GM12878 (cell line): ENCODE results near the gene ITPKB. TPM values are rescaled to one million over a fixed set of nuclear protein-coding genes. Genes with fewer than 3 reads are reported as not detected.

Experiments
- CEBPB ChIP-seq, 2 experiments: fragments of 150-350 bp in 1 of 2; IDR thresholded peaks; 2 replicates each; pipeline ENCODE4 v1.6.1; 2012 to 2014; ENCODE audit warnings: low read depth in 2 of 2, low read length in 2 of 2, borderline replicate concordance in 1 of 2, inconsistent platforms in 1 of 2
- HDGF ChIP-seq: fragments of 450-650 bp; IDR thresholded peaks from 2 replicates; pipeline ENCODE4 v1.6.1; 2016; ENCODE audit warnings: antibody characterized with exemption
- IKZF1 ChIP-seq: fragments of 450-650 bp; conservative IDR thresholded peaks from 2 replicates; pipeline ENCODE4 v1.6.1; 2017; ENCODE audit warnings: antibody characterized with exemption, mild to moderate bottlenecking
- IRF4 ChIP-seq: IDR thresholded peaks from 2 replicates; pipeline ENCODE4 v1.6.1; 2011; ENCODE audit warnings: low read depth, low read length
- LARP7 ChIP-seq: fragments of 450-650 bp; IDR thresholded peaks from 2 replicates; pipeline ENCODE4 v1.6.1; 2017; ENCODE audit warnings: mild to moderate bottlenecking
- PKNOX1 ChIP-seq: fragments of 450-650 bp; IDR thresholded peaks from 2 replicates; pipeline ENCODE4 v1.6.1; 2016; ENCODE audit warnings: mild to moderate bottlenecking
- POU2F2 ChIP-seq: IDR thresholded peaks from 3 replicates; pipeline ENCODE4 v1.6.1; 2011; ENCODE audit warnings: low read depth, mild to moderate bottlenecking, low read length, borderline replicate concordance
- RELA ChIP-seq: fragments of 450-650 bp; IDR thresholded peaks from 2 replicates; pipeline ENCODE4 v1.8.0; 2014; ENCODE audit warnings: borderline replicate concordance; ENCODE audit not compliant: partially characterized antibody
- SKIL ChIP-seq: fragments of 450-650 bp; IDR thresholded peaks from 2 replicates; pipeline ENCODE4 v1.6.1; 2017; ENCODE audit warnings: mild to moderate bottlenecking, low read depth, inconsistent platforms; ENCODE audit not compliant: poor library complexity, severe bottlenecking
- SMC3 ChIP-seq: IDR thresholded peaks from 2 replicates; pipeline ENCODE4 v1.6.1; 2011; ENCODE audit warnings: low read length, improper control_type of control experiment, borderline replicate concordance
- SP1 ChIP-seq: IDR thresholded peaks from one replicate; pipeline ENCODE4 v1.6.1; 2011; ENCODE audit warnings: low read depth, low read length
- SREBF2 ChIP-seq: IDR thresholded peaks from 2 replicates; pipeline ENCODE4 v1.6.1; 2012; ENCODE audit warnings: mild to moderate bottlenecking, low read length
- TCF3 ChIP-seq: IDR thresholded peaks from 2 replicates; pipeline ENCODE4 v1.6.1; 2012; ENCODE audit warnings: low read depth, mild to moderate bottlenecking, low read length, borderline replicate concordance; ENCODE audit not compliant: insufficient read depth
- ZBED1 ChIP-seq: IDR thresholded peaks from 2 replicates; pipeline ENCODE4 v1.6.1; 2016; ENCODE audit warnings: borderline replicate concordance
- ZNF24 ChIP-seq: fragments of 450-650 bp; IDR thresholded peaks from 2 replicates; pipeline ENCODE4 v1.6.1; 2017; ENCODE audit warnings: antibody characterized with exemption, mild to moderate bottlenecking
- ZNF384 ChIP-seq: IDR thresholded peaks from 2 replicates; pipeline ENCODE4 v1.6.1; 2012; ENCODE audit warnings: low read depth, mild to moderate bottlenecking, low read length, improper control_type of control experiment, borderline replicate concordance
- polyA plus RNA-seq, 11 experiments: library from polyadenylated mRNA; depleted of rRNA in 4 of 11; unstranded in 6 of 11; stranded (reverse) in 5 of 11; fragments of >200 nt; fragmentation: Nextera tagmentation in 4 of 11; fragmentation: Illumina TruSeq in 1 of 11; extraction: Ambion mirVana in 4 of 11; extraction: Trizol in 1 of 11; gene quantifications; 1 replicate in 1 of 11; 2 replicates in 10 of 11; pipeline versions ENCODE4 v1.2.1 to v1.2.3, GENCODE V29; 2011 to 2016; ENCODE audit warnings: inconsistent platforms in 2 of 11, missing spikeins in 2 of 11, low read depth in 1 of 11
- total RNA-seq, 4 experiments: library from RNA; depleted of rRNA in 3 of 4; stranded (reverse); fragments of >200 nt in 3 of 4; fragmentation: Illumina TruSeq in 1 of 4; extraction: Trizol in 1 of 4; gene quantifications; 2 replicates each; pipeline versions ENCODE4 v1.2.1 to v1.2.3, GENCODE V29; 2013 to 2021
- TF ChIP-seq, protein P1 (sequence below): fragments of 150-350 bp; IDR thresholded peaks from 2 replicates; pipeline ENCODE4 v1.6.1; 2016; ENCODE audit warnings: low read depth, low read length
- TF ChIP-seq, protein P2 (sequence below): IDR thresholded peaks from 2 replicates; pipeline ENCODE4 v1.6.1; 2011; ENCODE audit warnings: low read depth, low read length, improper control_type of control experiment, borderline replicate concordance
- TF ChIP-seq, protein P3 (sequence below): fragments of 150-350 bp; IDR thresholded peaks from 2 replicates; pipeline ENCODE4 v1.6.1; 2014; ENCODE audit warnings: mild to moderate bottlenecking, low read depth, low read length
- TF ChIP-seq, protein P4 (sequence below): IDR thresholded peaks from 2 replicates; pipeline ENCODE4 v1.6.1; 2011; ENCODE audit warnings: mild to moderate bottlenecking, low read depth, low read length, moderate library complexity; ENCODE audit not compliant: insufficient replicate concordance

ITPKB gene
- total and polyA plus RNA-seq, 10 of the 15 experiments (the other 5 are each of a cell fraction or from before 2014, with no cell fraction given) = 1.3 to 38.7 (median 12.9) TPM

DNA sequence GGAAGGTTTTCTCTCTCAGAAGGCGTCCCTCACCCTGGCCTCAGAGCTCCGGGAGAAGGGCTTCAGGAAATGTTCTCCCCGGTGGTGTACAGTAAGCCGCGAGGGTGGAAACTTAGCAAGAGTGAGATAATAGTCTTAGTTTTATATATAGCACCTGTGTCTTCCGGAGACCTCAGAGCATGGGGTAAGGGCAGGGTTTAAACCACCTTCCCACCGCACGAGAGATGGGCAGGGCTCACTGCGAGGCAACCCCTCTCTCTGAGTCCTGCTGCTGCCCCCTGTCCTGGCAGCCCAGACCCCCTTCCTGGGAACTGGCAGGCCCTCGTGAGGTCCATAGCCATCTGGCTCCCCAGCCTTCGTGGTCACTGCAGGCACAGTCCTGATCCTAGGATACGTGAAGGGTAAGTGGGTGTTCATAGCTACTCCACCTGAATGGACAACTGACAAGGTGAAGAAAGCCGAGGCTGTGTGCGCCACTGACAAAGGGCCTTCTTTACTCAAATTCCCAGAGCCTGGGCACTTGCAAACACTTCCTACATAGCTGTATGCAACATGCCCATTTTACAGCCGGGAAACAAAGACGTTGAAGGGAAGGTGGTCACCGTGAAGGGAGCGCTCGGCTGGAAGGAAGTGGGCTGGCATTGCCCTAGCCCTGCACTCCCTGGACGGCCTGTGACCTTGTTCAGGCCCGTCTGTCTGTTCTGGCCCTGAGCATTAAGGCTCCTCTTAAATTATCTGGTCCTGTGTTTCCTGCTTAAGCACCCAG, 26.9 kb downstream of the ITPKB start (continued):
- TF ChIP-seq SKIL (no peak), SMC3 (no peak), IRF4 (no peak), SP1 (no peak), PKNOX1 (no peak), POU2F2 (0 out of 3 replicates have a peak, but pooled peaks have one; percentile 6), CEBPB (IDR thresholded peaks at IDR 0.05; ENCODE audit: borderline replicate concordance in 1 of 2, low read depth in 2 of 2, low read length in 2 of 2) (no peak), TCF3 (0 out of 2 replicates have a peak, but pooled peaks have one; percentile 13), LARP7 (no peak), HDGF (no peak), RELA (no peak), IKZF1 (peak; percentile 29), ZBED1 (no peak), ZNF24 (no peak), ZNF384 (no peak), SREBF2 (no peak)
- TF ChIP-seq, protein P1, sequence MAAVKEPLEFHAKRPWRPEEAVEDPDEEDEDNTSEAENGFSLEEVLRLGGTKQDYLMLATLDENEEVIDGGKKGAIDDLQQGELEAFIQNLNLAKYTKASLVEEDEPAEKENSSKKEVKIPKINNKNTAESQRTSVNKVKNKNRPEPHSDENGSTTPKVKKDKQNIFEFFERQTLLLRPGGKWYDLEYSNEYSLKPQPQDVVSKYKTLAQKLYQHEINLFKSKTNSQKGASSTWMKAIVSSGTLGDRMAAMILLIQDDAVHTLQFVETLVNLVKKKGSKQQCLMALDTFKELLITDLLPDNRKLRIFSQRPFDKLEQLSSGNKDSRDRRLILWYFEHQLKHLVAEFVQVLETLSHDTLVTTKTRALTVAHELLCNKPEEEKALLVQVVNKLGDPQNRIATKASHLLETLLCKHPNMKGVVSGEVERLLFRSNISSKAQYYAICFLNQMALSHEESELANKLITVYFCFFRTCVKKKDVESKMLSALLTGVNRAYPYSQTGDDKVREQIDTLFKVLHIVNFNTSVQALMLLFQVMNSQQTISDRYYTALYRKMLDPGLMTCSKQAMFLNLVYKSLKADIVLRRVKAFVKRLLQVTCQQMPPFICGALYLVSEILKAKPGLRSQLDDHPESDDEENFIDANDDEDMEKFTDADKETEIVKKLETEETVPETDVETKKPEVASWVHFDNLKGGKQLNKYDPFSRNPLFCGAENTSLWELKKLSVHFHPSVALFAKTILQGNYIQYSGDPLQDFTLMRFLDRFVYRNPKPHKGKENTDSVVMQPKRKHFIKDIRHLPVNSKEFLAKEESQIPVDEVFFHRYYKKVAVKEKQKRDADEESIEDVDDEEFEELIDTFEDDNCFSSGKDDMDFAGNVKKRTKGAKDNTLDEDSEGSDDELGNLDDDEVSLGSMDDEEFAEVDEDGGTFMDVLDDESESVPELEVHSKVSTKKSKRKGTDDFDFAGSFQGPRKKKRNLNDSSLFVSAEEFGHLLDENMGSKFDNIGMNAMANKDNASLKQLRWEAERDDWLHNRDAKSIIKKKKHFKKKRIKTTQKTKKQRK = no peak
- TF ChIP-seq, protein P2, sequence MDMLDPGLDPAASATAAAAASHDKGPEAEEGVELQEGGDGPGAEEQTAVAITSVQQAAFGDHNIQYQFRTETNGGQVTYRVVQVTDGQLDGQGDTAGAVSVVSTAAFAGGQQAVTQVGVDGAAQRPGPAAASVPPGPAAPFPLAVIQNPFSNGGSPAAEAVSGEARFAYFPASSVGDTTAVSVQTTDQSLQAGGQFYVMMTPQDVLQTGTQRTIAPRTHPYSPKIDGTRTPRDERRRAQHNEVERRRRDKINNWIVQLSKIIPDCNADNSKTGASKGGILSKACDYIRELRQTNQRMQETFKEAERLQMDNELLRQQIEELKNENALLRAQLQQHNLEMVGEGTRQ = no peak
- TF ChIP-seq, protein P3, sequence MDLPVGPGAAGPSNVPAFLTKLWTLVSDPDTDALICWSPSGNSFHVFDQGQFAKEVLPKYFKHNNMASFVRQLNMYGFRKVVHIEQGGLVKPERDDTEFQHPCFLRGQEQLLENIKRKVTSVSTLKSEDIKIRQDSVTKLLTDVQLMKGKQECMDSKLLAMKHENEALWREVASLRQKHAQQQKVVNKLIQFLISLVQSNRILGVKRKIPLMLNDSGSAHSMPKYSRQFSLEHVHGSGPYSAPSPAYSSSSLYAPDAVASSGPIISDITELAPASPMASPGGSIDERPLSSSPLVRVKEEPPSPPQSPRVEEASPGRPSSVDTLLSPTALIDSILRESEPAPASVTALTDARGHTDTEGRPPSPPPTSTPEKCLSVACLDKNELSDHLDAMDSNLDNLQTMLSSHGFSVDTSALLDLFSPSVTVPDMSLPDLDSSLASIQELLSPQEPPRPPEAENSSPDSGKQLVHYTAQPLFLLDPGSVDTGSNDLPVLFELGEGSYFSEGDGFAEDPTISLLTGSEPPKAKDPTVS = no peak
- TF ChIP-seq, protein P4, sequence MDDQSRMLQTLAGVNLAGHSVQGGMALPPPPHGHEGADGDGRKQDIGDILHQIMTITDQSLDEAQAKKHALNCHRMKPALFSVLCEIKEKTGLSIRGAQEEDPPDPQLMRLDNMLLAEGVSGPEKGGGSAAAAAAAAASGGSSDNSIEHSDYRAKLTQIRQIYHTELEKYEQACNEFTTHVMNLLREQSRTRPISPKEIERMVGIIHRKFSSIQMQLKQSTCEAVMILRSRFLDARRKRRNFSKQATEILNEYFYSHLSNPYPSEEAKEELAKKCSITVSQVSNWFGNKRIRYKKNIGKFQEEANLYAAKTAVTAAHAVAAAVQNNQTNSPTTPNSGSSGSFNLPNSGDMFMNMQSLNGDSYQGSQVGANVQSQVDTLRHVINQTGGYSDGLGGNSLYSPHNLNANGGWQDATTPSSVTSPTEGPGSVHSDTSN = no peak
